Upper lobe of left lung (tissue), 6 donors: ENCODE results near the gene NEURL2. TPM values are rescaled to one million over a fixed set of nuclear protein-coding genes. Genes with fewer than 3 reads are reported as not detected.

Experiments used
- ATAC-seq, 2 donors: fragments of 200-7000 bp; cut with Tn5 transposase; one replicate each; pipeline ENCODE4 v1.9.1; 2022; ENCODE audit warnings: mild to moderate bottlenecking in 2 of 2, moderate library complexity in 2 of 2; ENCODE audit not compliant: low FRiP score in 2 of 2
- DNase-seq, 2 donors: peaks; one replicate each; pipeline ENCODE4 v3.0.0-alpha.2; 2019 to 2020
- H3K27ac ChIP-seq, 4 donors: fragments of 200-600 bp; sonication (generic); one replicate each; pipeline ENCODE4 v1.5.1; 2016 to 2019
- H3K27me3 ChIP-seq, 4 donors: fragments of 200-600 bp; sonication (generic); one replicate each; pipeline ENCODE4 v1.5.1; 2017 to 2019
- H3K36me3 ChIP-seq, 4 donors: fragments of 200-600 bp; sonication (generic); one replicate each; pipeline ENCODE4 v1.5.1; 2016 to 2019
- H3K4me1 ChIP-seq, 4 donors: fragments of 200-600 bp; sonication (generic); one replicate each; pipeline ENCODE4 v1.5.1; 2018 to 2019
- H3K4me3 ChIP-seq, 4 donors: fragments of 200-600 bp; sonication (generic); one replicate each; pipeline ENCODE4 v1.5.1; 2017 to 2019; ENCODE audit warnings: mild to moderate bottlenecking in 2 of 4, moderate library complexity in 1 of 4
- H3K9me3 ChIP-seq, 4 donors: fragments of 200-600 bp; sonication (generic); one replicate each; pipeline ENCODE4 v1.5.1; 2018 to 2019
- EP300 ChIP-seq, 4 donors: sonication (generic); formaldehyde crosslinking; IDR thresholded peaks; one replicate each; pipeline ENCODE4 v1.5.1; 2017; ENCODE audit warnings: antibody characterized with exemption in 4 of 4, control low read depth in 2 of 4
- POLR2A ChIP-seq, 4 donors: fragments of 450-650 bp; IDR thresholded peaks; one replicate each; pipeline ENCODE4 v1.5.1; 2016 to 2017; ENCODE audit warnings: antibody characterized with exemption in 4 of 4, mild to moderate bottlenecking in 2 of 4
- POLR2AphosphoS5 ChIP-seq, 2 donors: sonication (generic); formaldehyde crosslinking; IDR thresholded peaks; one replicate each; pipeline ENCODE4 v1.5.1; 2017; ENCODE audit warnings: antibody characterized with exemption in 2 of 2
- WGBS, 2 donors: methylation state at CpG; one replicate each; pipeline ENCODE4 v1.1.5; 2017 to 2018; 5-methylcytosine and 5-hydroxymethylcytosine counted together
- total RNA-seq, 6 donors: library from RNA; depleted of rRNA in 4 of 6; stranded (reverse); fragments of >200 nt in 4 of 6; gene quantifications; one replicate each; pipeline versions ENCODE4 v1.1.0 to v1.2.1, GENCODE V29; 2016 to 2021
- TF ChIP-seq, protein P1 (sequence below), 6 experiments: fragments of 450-650 bp in 4 of 6; fragments of 200-600 bp in 2 of 6; sonication (generic) in 2 of 6; IDR thresholded peaks; one replicate each; pipeline ENCODE4 v1.5.1; 2016 to 2019; ENCODE audit warnings: antibody characterized with exemption in 6 of 6
- donor health status: DM: no; HTN: no; CAD: no; lungs with moderate emphysema.
- donor health status: DM: no; HTN: yes; CAD: no; lungs with severe emphysema.

NEURL2 gene
- total RNA-seq, 6 donors from 2014 or later, result 3.9 to 31.4 (median 5.5) TPM

GRCh38 chr20:45850926-45851325 is 40.1 kb downstream of the NEURL2 start:
- Histone ChIP-seq H3K4me1 (peaks cover 13 to 20% (median 15%) of the 10 kb centered on the region in 4 donors), H3K36me3 (peaks cover 3 to 75% (median 28%) of the 10 kb centered on the region in 4 donors), H3K27me3 (no peaks in the 10 kb centered on the region), H3K9me3 (no peaks in the 10 kb centered on the region), H3K4me3 (no peak overlapping the region), H3K27ac (no peak overlapping the region)
- TF ChIP-seq, protein P1, sequence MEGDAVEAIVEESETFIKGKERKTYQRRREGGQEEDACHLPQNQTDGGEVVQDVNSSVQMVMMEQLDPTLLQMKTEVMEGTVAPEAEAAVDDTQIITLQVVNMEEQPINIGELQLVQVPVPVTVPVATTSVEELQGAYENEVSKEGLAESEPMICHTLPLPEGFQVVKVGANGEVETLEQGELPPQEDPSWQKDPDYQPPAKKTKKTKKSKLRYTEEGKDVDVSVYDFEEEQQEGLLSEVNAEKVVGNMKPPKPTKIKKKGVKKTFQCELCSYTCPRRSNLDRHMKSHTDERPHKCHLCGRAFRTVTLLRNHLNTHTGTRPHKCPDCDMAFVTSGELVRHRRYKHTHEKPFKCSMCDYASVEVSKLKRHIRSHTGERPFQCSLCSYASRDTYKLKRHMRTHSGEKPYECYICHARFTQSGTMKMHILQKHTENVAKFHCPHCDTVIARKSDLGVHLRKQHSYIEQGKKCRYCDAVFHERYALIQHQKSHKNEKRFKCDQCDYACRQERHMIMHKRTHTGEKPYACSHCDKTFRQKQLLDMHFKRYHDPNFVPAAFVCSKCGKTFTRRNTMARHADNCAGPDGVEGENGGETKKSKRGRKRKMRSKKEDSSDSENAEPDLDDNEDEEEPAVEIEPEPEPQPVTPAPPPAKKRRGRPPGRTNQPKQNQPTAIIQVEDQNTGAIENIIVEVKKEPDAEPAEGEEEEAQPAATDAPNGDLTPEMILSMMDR (IDR thresholded peaks at IDR 0.05), result no peak
- ATAC-seq, result no peak
- DNase-seq, result no peak
- 100% methylated on average over 1 of the region's 1 CpG for WGBS, 2 donors

DNA sequence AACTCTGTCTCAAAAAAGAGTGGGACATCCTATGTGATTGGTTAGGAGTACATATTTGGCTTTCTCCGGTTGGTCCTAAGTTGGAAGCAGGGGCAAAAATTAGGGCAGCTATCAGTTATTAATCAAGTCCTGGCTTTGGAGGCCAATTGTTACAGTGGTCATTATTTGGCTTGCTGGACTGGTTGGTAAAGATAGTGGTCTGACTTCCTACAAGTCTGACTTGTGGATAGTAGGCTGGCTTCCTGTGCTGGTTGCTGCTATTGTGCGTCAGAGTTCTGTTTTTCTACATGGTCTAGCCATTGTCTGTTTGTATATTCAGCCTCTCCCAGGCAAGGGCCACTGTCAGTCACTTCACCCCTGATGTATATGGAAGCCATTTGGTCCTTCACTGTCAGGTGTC is 40.8 kb downstream of the NEURL2 start:
- Histone ChIP-seq H3K9me3 (no peaks in the 10 kb centered on the region), H3K4me1 (peaks cover 6 to 13% (median 8%) of the 10 kb centered on the region in 4 donors), H3K27me3 (no peaks in the 10 kb centered on the region), H3K36me3 (peaks cover 3 to 82% (median 34%) of the 10 kb centered on the region in 4 donors), H3K27ac (no peak overlapping the region), H3K4me3 (no peak overlapping the region)
- ATAC-seq (no peak), DNase-seq (no peak)
- WGBS, 2 donors, result 93 to 100% methylated on average over 1 to 2 of the region's 2 CpGs
- TF ChIP-seq EP300 (IDR thresholded peaks at IDR 0.05) (no peak), POLR2A (IDR thresholded peaks at IDR 0.05) (no peak), POLR2AphosphoS5 (IDR thresholded peaks at IDR 0.05) (no peak)
- TF ChIP-seq, protein P1 (IDR thresholded peaks at IDR 0.05), result no peak

DNA sequence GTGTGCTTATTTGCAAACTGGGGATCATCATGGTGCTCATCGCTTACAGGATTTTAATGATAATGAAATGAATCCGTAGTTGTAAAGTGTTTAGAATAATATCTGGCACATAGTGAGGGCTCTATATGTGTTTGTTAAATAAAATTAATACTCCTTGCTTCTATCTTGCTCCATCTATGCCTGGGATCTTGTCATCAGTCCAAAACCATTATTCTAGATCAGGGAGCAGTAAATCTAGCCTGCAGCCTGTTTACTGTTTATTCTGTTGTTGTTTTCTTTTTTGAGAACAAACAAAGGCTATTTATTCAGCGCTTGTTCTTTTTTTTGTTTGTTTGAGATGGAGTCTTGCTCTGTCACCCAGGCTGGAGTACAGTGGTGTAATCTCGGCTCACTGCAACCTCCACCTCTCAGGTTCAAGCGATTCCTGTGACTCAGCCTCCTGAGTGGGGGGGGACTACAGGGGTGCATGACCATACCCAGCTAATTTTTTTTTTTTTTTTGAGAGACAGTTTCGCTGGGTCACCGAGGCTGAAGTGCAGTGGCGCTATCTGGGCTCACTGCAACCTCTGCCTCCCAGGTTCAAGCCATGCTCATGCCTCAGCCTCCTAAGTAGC is 41.9 kb downstream of the NEURL2 start:
- 94 to 95% methylated on average over 8 of the region's 8 CpGs for WGBS, 2 donors
- peaks cover 12 to 88% (median 42%) of the 10 kb centered on the region in 4 donors for H3K36me3 ChIP-seq
- TF ChIP-seq POLR2A (IDR thresholded peaks at IDR 0.05) (no peak), POLR2AphosphoS5 (IDR thresholded peaks at IDR 0.05) (no peak), EP300 (IDR thresholded peaks at IDR 0.05) (no peak)
- TF ChIP-seq, protein P1 (IDR thresholded peaks at IDR 0.05), result no peak

GRCh38 chr20:45848421-45848820 is 42.6 kb downstream of the NEURL2 start:
- no peak overlapping the region for H3K27ac ChIP-seq
- H3K4me3 ChIP-seq, result no peak overlapping the region
- no peaks in the 10 kb centered on the region for H3K4me1 ChIP-seq
- DNase-seq, result no peak
- H3K27me3 ChIP-seq, result no peaks in the 10 kb centered on the region
- peaks cover 13 to 88% (median 46%) of the 10 kb centered on the region in 4 donors for H3K36me3 ChIP-seq
- 93 to 94% methylated on average over 6 to 8 of the region's 8 CpGs for WGBS, 2 donors
- no peak for TF ChIP-seq POLR2A (IDR thresholded peaks at IDR 0.05)
- TF ChIP-seq EP300 (IDR thresholded peaks at IDR 0.05), result no peak
- TF ChIP-seq, protein P1 (IDR thresholded peaks at IDR 0.05), result no peak
- no peak for TF ChIP-seq POLR2AphosphoS5 (IDR thresholded peaks at IDR 0.05)
- no peaks in the 10 kb centered on the region for H3K9me3 ChIP-seq
- ATAC-seq, result no peak

More for the DNA sequence above, 41.9 kb downstream of the NEURL2 start:
- peaks cover 0 to 1% (median 0%) of the 10 kb centered on the region in 4 donors for H3K4me1 ChIP-seq
- no peak overlapping the region for H3K4me3 ChIP-seq
- no peaks in the 10 kb centered on the region for H3K27me3 ChIP-seq
- H3K27ac ChIP-seq, result no peak overlapping the region
- DNase-seq (no peak), ATAC-seq (no peak)
- no peaks in the 10 kb centered on the region for H3K9me3 ChIP-seq

DNA sequence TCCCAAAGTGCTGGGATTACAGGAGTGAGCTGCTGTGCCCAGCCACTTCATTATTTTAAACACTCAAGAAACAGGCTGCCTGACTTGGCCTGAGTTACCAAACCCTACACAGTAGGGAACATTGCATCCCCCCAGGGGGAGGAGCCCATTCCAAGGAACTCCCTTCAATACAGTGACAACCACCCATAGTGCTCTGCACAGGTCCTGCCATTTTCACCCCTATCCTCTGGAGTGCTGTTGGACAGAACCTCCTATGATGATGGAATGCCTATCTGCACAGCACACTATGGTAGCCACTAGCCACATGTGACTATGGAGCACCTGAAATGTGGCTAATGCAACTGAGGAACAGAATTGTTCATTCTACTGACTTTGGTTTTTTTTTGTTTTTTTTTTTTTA is 45.6 kb downstream of the NEURL2 start:
- TF ChIP-seq POLR2AphosphoS5 (IDR thresholded peaks at IDR 0.05), result no peak
- TF ChIP-seq, protein P1 (IDR thresholded peaks at IDR 0.05), result no peak
- TF ChIP-seq EP300 (IDR thresholded peaks at IDR 0.05), result no peak
- no peak for TF ChIP-seq POLR2A (IDR thresholded peaks at IDR 0.05)
- peaks cover 19 to 91% (median 69%) of the 10 kb centered on the region in 4 donors for H3K36me3 ChIP-seq
- no peaks in the 10 kb centered on the region for H3K27me3 ChIP-seq
- H3K4me3 ChIP-seq, result no peak overlapping the region
- H3K27ac ChIP-seq, result no peak overlapping the region
- peaks cover 0 to 6% (median 0%) of the 10 kb centered on the region in 4 donors for H3K4me1 ChIP-seq
- ATAC-seq (no peak), DNase-seq (no peak)
- H3K9me3 ChIP-seq, result no peaks in the 10 kb centered on the region
